ENCODE measurements around the gene ANKUB1. TPM values are rescaled to one million over a fixed set of nuclear protein-coding genes. Genes with fewer than 3 reads are reported as not detected.
"Not testable (repeated sequence)": the region's sequence is repeated elsewhere in the genome, so short reads cannot be mapped to it uniquely, and the experiment has no call there.

ANKUB1 gene
- total RNA-seq (not detected), total RNA-seq (0 to 0.07 (median 0) reads per million in 29 experiments)
- total RNA-seq (2013): not detected

GRCh38 chr3:149792452-149793270 is at the start of gene ANKUB1:
Gene ANKUB1 (minus strand): TSS chr3:149792554. CDS start chr3:149792366, 188 bp downstream.
- H3K36me3 Mint-ChIP-seq: no peaks in the 10 kb centered on the region

GRCh38 chr3:149839896-149840295 is 47.5 kb upstream of the ANKUB1 start:
- ChIA-PET POLR2A (no interaction called here), CTCF (no interaction called here)
- H3K27ac Mint-ChIP-seq: no peak overlapping the region
- no peak for DNase-seq
- H3K4me3 ChIP-seq (ENCODE audit: control insufficient read depth in 1 of 2, extremely low read depth in 1 of 2, low read length in 1 of 2): no peak overlapping the region
- no peaks in the 10 kb centered on the region for H3K27me3 Mint-ChIP-seq
- H3K4me1 ChIP-seq (ENCODE audit: control insufficient read depth in 1 of 2, extremely low read depth in 1 of 2, insufficient read depth in 2 of 2, low read length in 2 of 2): no peaks in the 10 kb centered on the region
- no peaks in the 10 kb centered on the region for H3K27me3 ChIP-seq (replicated peaks in 1 of 2; ENCODE audit: control insufficient read depth in 2 of 2, extremely low read depth in 1 of 2, insufficient read depth in 2 of 2, low read length in 1 of 2)
- 100% methylated on average over 1 of the region's 3 CpGs for WGBS (ENCODE audit: insufficient coverage)
- H3K9me3 Mint-ChIP-seq: peaks cover 4 to 35% (median 4%) of the 10 kb centered on the region in 3 donors
- no peaks in the 10 kb centered on the region for H3K36me3 ChIP-seq (ENCODE audit: control insufficient read depth in 2 of 2, extremely low read depth in 1 of 2, insufficient read depth in 1 of 2, low read length in 1 of 2)
- ATAC-seq (replicated peaks in 1 of 4): no peak
- H3K4me1 Mint-ChIP-seq: peaks cover 47 to 57% (median 51%) of the 10 kb centered on the region in 3 donors
- no peak overlapping the region for H3K27ac ChIP-seq (ENCODE audit: low read length)
- peaks cover 3% of the 10 kb centered on the region for H3K9me3 ChIP-seq
- peaks cover 40% of the 10 kb centered on the region for H3K36me3 Mint-ChIP-seq
- no peak overlapping the region for H3K4me3 Mint-ChIP-seq

More at GRCh38 chr3:149792452-149793270, at the start of gene ANKUB1:
- peak within 1 kb of the TSS in 1 of 2 donors; percentile 11 for H3K27ac Mint-ChIP-seq
- DNase-seq: no peak
- Histone ChIP-seq H3K27me3 (replicated peaks in 1 of 2; ENCODE audit: control insufficient read depth in 2 of 2, extremely low read depth in 1 of 2, insufficient read depth in 2 of 2, low read length in 1 of 2) (peaks cover 0 to 5% of the 10 kb centered on the region in 2 experiments), H3K9me3 (no peaks in the 10 kb centered on the region), H3K36me3 (ENCODE audit: control insufficient read depth in 2 of 2, extremely low read depth in 1 of 2, insufficient read depth in 1 of 2, low read length in 1 of 2) (no peaks in the 10 kb centered on the region), H3K4me1 (ENCODE audit: control insufficient read depth in 1 of 2, extremely low read depth in 1 of 2, insufficient read depth in 2 of 2, low read length in 2 of 2) (no peaks in the 10 kb centered on the region), H3K4me3 (ENCODE audit: control insufficient read depth in 1 of 2, extremely low read depth in 1 of 2, low read length in 1 of 2) (no peak within 1 kb of the TSS), H3K27ac (ENCODE audit: low read length) (no peak within 1 kb of the TSS)
- no CpG with 5 or more reads among the region's 4 CpGs for WGBS (ENCODE audit: insufficient coverage)
- H3K4me1 Mint-ChIP-seq: no peaks in the 10 kb centered on the region
- no peak within 1 kb of the TSS for H3K4me3 Mint-ChIP-seq
- no peaks in the 10 kb centered on the region for H3K9me3 Mint-ChIP-seq
- ChIA-PET POLR2A (no interaction called here), CTCF (interaction anchor here in 1 of 2 donors (0.6 kb wide), 1 partner anchor 173 kb away, joined by 3 read pairs; no protein-coding TSS in a partner anchor)
- ATAC-seq (replicated peaks in 1 of 4): no peak
- peaks cover 21 to 22% of the 10 kb centered on the region in 2 donors for H3K27me3 Mint-ChIP-seq

GRCh38 chr3:149839469-149839868 is 47.1 kb upstream of the ANKUB1 start:
- H3K4me1 Mint-ChIP-seq: peaks cover 45 to 53% (median 47%) of the 10 kb centered on the region in 3 donors
- H3K4me3 ChIP-seq (ENCODE audit: control insufficient read depth in 1 of 2, extremely low read depth in 1 of 2, low read length in 1 of 2); CTCF ChIA-PET; H3K27ac ChIP-seq (ENCODE audit: low read length); H3K4me3 Mint-ChIP-seq; ATAC-seq (replicated peaks in 1 of 4); POLR2A ChIA-PET; H3K4me1 ChIP-seq (ENCODE audit: control insufficient read depth in 1 of 2, extremely low read depth in 1 of 2, insufficient read depth in 2 of 2, low read length in 2 of 2); H3K36me3 ChIP-seq (ENCODE audit: control insufficient read depth in 2 of 2, extremely low read depth in 1 of 2, insufficient read depth in 1 of 2, low read length in 1 of 2); DNase-seq; H3K27me3 ChIP-seq (replicated peaks in 1 of 2; ENCODE audit: control insufficient read depth in 2 of 2, extremely low read depth in 1 of 2, insufficient read depth in 2 of 2, low read length in 1 of 2); H3K27me3 Mint-ChIP-seq; H3K27ac Mint-ChIP-seq; H3K9me3 ChIP-seq: not testable (repeated sequence)
- peaks cover 4 to 39% (median 9%) of the 10 kb centered on the region in 3 donors for H3K9me3 Mint-ChIP-seq
- WGBS (ENCODE audit: insufficient coverage): no CpG with 5 or more reads among the region's 3 CpGs
- H3K36me3 Mint-ChIP-seq: peaks cover 45% of the 10 kb centered on the region

- Mint-ChIP-seq H3K4me1 (peaks cover 37 to 45% (median 39%) of the 10 kb centered on the region in 3 donors), H3K9me3 (peaks cover 4 to 40% (median 11%) of the 10 kb centered on the region in 3 donors), H3K36me3 (peaks cover 41% of the 10 kb centered on the region)
- H3K4me3 Mint-ChIP-seq; CTCF ChIA-PET; H3K27me3 Mint-ChIP-seq; ATAC-seq (replicated peaks in 1 of 4); H3K4me1 ChIP-seq (ENCODE audit: control insufficient read depth in 1 of 2, extremely low read depth in 1 of 2, insufficient read depth in 2 of 2, low read length in 2 of 2); H3K36me3 ChIP-seq (ENCODE audit: control insufficient read depth in 2 of 2, extremely low read depth in 1 of 2, insufficient read depth in 1 of 2, low read length in 1 of 2); H3K27ac Mint-ChIP-seq; H3K9me3 ChIP-seq; POLR2A ChIA-PET; H3K27ac ChIP-seq (ENCODE audit: low read length); DNase-seq; H3K27me3 ChIP-seq (replicated peaks in 1 of 2; ENCODE audit: control insufficient read depth in 2 of 2, extremely low read depth in 1 of 2, insufficient read depth in 2 of 2, low read length in 1 of 2): not testable (repeated sequence)
- peak overlapping the region in 1 of 2 donors; percentile 32 for H3K4me3 ChIP-seq (ENCODE audit: control insufficient read depth in 1 of 2, extremely low read depth in 1 of 2, low read length in 1 of 2)
- 89% methylated on average over 2 of the region's 3 CpGs for WGBS (ENCODE audit: insufficient coverage)
These were observed 46.1 kb upstream of the ANKUB1 start for GRCh38 chr3:149838491-149838890.

- Histone ChIP-seq H3K4me1 (ENCODE audit: control insufficient read depth in 1 of 2, extremely low read depth in 1 of 2, insufficient read depth in 2 of 2, low read length in 2 of 2) (no peaks in the 10 kb centered on the region), H3K27me3 (replicated peaks in 1 of 2; ENCODE audit: control insufficient read depth in 2 of 2, extremely low read depth in 1 of 2, insufficient read depth in 2 of 2, low read length in 1 of 2) (no peaks in the 10 kb centered on the region), H3K4me3 (ENCODE audit: control insufficient read depth in 1 of 2, extremely low read depth in 1 of 2, low read length in 1 of 2) (no peak overlapping the region), H3K9me3 (peaks cover 17% of the 10 kb centered on the region), H3K27ac (ENCODE audit: low read length) (no peak overlapping the region), H3K36me3 (ENCODE audit: control insufficient read depth in 2 of 2, extremely low read depth in 1 of 2, insufficient read depth in 1 of 2, low read length in 1 of 2) (no peaks in the 10 kb centered on the region)
- Mint-ChIP-seq H3K27ac (no peak overlapping the region), H3K9me3 (peaks cover 4 to 61% (median 33%) of the 10 kb centered on the region in 3 donors), H3K27me3 (no peaks in the 10 kb centered on the region), H3K4me3 (no peak overlapping the region), H3K4me1 (peaks cover 4 to 16% (median 8%) of the 10 kb centered on the region in 3 donors), H3K36me3 (peaks cover 49% of the 10 kb centered on the region)
- ChIA-PET POLR2A (no interaction called here), CTCF (no interaction called here)
- no peak for DNase-seq
- WGBS (ENCODE audit: insufficient coverage): no CpG with 5 or more reads among the region's 2 CpGs
- no peak for ATAC-seq (replicated peaks in 1 of 4)
These were observed 40.9 kb upstream of the ANKUB1 start for GRCh38 chr3:149833241-149833640.

- 100% methylated on average over 1 of the region's 1 CpG for WGBS (ENCODE audit: insufficient coverage)
- CTCF ChIA-PET: no interaction called here
- H3K9me3 ChIP-seq: peaks cover 17% of the 10 kb centered on the region
These were observed 39.7 kb upstream of the ANKUB1 start for GRCh38 chr3:149832086-149832485.

More at GRCh38 chr3:149832086-149832485, 39.7 kb upstream of the ANKUB1 start:
- Mint-ChIP-seq H3K27ac (no peak overlapping the region), H3K4me1 (peaks cover 5 to 11% (median 10%) of the 10 kb centered on the region in 3 donors), H3K27me3 (no peaks in the 10 kb centered on the region), H3K36me3 (peaks cover 37% of the 10 kb centered on the region), H3K4me3 (no peak overlapping the region), H3K9me3 (peaks cover 0 to 50% (median 33%) of the 10 kb centered on the region in 3 donors)
- DNase-seq (no peak), ATAC-seq (replicated peaks in 1 of 4) (no peak)
- H3K4me3 ChIP-seq (ENCODE audit: control insufficient read depth in 1 of 2, extremely low read depth in 1 of 2, low read length in 1 of 2): no peak overlapping the region
- no peak overlapping the region for H3K27ac ChIP-seq (ENCODE audit: low read length)
- no peaks in the 10 kb centered on the region for H3K4me1 ChIP-seq (ENCODE audit: control insufficient read depth in 1 of 2, extremely low read depth in 1 of 2, insufficient read depth in 2 of 2, low read length in 2 of 2)
- H3K27me3 ChIP-seq (replicated peaks in 1 of 2; ENCODE audit: control insufficient read depth in 2 of 2, extremely low read depth in 1 of 2, insufficient read depth in 2 of 2, low read length in 1 of 2): no peaks in the 10 kb centered on the region
- POLR2A ChIA-PET: no interaction called here
- no peaks in the 10 kb centered on the region for H3K36me3 ChIP-seq (ENCODE audit: control insufficient read depth in 2 of 2, extremely low read depth in 1 of 2, insufficient read depth in 1 of 2, low read length in 1 of 2)

All from T-cell (primary cell).